Sigmoid colon (tissue), 7 donors: ENCODE results near the gene MID1. TPM values are rescaled to one million over a fixed set of nuclear protein-coding genes. Genes with fewer than 3 reads are reported as not detected.

Experiments
- DNase-seq: peaks from one replicate; pipeline ENCODE4 v3.0.0-alpha.2; 2019
- H3K27ac ChIP-seq, 4 donors: fragments of 200-600 bp; sonication (generic); one replicate each; pipeline ENCODE4 v1.5.1; 2016 to 2019; ENCODE audit warnings: mild to moderate bottlenecking in 1 of 4
- H3K27me3 ChIP-seq, 3 donors: fragments of 200-600 bp; sonication (generic); one replicate each; pipeline ENCODE4 v1.5.1; 2019; ENCODE audit warnings: mild to moderate bottlenecking in 1 of 3
- H3K36me3 ChIP-seq, 4 donors: fragments of 200-600 bp; sonication (generic); one replicate each; pipeline ENCODE4 v1.5.1; 2016 to 2019
- H3K4me1 ChIP-seq, 4 donors: fragments of 200-600 bp; sonication (generic); one replicate each; pipeline ENCODE4 v1.5.1; 2017 to 2019
- H3K4me3 ChIP-seq, 4 donors: fragments of 200-600 bp; sonication (generic); one replicate each; pipeline ENCODE4 v1.5.1; 2017 to 2019; ENCODE audit warnings: mild to moderate bottlenecking in 2 of 4, moderate library complexity in 1 of 4
- H3K9me3 ChIP-seq, 4 donors: fragments of 200-600 bp in 3 of 4; sonication (generic) in 3 of 4; one replicate each; pipeline versions ENCODE4 v1.5.1 to v1.6.1; 2013 to 2019
- CTCF ChIP-seq, 4 experiments: fragments of 450-650 bp in 3 of 4; fragments of 200-600 bp in 1 of 4; IDR thresholded peaks; one replicate each; pipeline ENCODE4 v1.5.1; 2016 to 2019; ENCODE audit warnings: antibody characterized with exemption in 4 of 4, mild to moderate bottlenecking in 3 of 4, moderate library complexity in 2 of 4
- EP300 ChIP-seq, 4 donors: sonication (generic); formaldehyde crosslinking; IDR thresholded peaks; one replicate each; pipeline ENCODE4 v1.6.1; 2017; ENCODE audit warnings: antibody characterized with exemption in 4 of 4
- POLR2A ChIP-seq, 2 donors: fragments of 450-650 bp; IDR thresholded peaks; one replicate each; pipeline ENCODE4 v1.6.1; 2016; ENCODE audit warnings: antibody characterized with exemption in 2 of 2, mild to moderate bottlenecking in 2 of 2, moderate library complexity in 2 of 2
- POLR2AphosphoS5 ChIP-seq, 4 donors: sonication (generic); formaldehyde crosslinking; IDR thresholded peaks; one replicate each; pipeline ENCODE4 v1.6.1; 2017; ENCODE audit warnings: antibody characterized with exemption in 4 of 4
- WGBS, 2 donors: extraction: QIAGEN DNeasy Blood & Tissue Kit; methylation state at CpG; one replicate each; pipeline ENCODE4 v1.1.7; 2013; 5-methylcytosine and 5-hydroxymethylcytosine counted together
- intact Hi-C: fragments of 100-400 bp; cut with DNase I; formaldehyde crosslinking; loops from one replicate; pipeline ENCODE4 v1.15.1; 2023
- polyA plus RNA-seq, 3 donors: library from polyadenylated mRNA; stranded (reverse); fragments of 200-250 nt; gene quantifications; one replicate each; pipeline ENCODE4 v1.2.3, GENCODE V29; 2013
- total RNA-seq, 4 donors: library from RNA; depleted of rRNA; stranded (reverse); fragments of >200 nt; gene quantifications; one replicate each; pipeline ENCODE4 v1.1.0, GENCODE V29; 2016
- donor health status: healthy with polysubstance abuse.
- donor health status: Bipolar disorder and iron deficiency.
- donor health status: healthy.

Gene MID1
- total and polyA plus RNA-seq, 7 donors: 3.2 to 77.5 (median 34.6) TPM

DNA sequence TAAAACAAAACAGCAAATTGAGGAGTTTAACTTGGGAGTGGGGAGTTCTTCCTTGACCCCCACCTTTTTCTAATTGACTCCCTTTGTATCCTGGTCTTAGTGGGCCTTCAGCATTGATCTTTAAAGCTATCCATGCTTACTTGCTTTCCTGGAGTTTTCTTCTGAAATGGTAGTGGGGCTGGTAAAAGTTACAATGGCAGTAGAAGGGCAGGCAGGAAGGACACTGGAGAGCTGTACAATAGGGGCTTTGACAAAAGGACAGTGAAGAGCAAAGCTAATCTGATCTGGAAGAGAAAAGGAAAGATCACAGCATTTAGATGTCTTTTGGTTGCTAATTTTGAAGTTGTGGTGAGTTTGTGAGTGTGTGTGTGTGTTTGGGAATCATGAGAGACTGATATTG is 111.5 kb downstream of the MID1 start:
- Histone ChIP-seq H3K4me1 (peaks cover 0 to 39% (median 16%) of the 10 kb centered on the region in 4 donors), H3K27me3 (no peaks in the 10 kb centered on the region), H3K27ac (peak overlapping the region in 1 of 4 donors; percentile 47), H3K9me3 (no peaks in the 10 kb centered on the region), H3K36me3 (no peaks in the 10 kb centered on the region), H3K4me3 (no peak overlapping the region)
- no peak for TF ChIP-seq EP300 (IDR thresholded peaks at IDR 0.05)
- DNase-seq: no peak
- intact Hi-C loops: loop anchor here (10.0 kb wide), 1 partner anchor 106 kb away; no protein-coding TSS in a partner anchor

GRCh38 chrX:10507876-10508275 is 112.5 kb downstream of the MID1 start:
- Histone ChIP-seq H3K4me3 (no peak overlapping the region), H3K9me3 (no peaks in the 10 kb centered on the region), H3K27ac (peak overlapping the region in 2 of 4 donors; percentile 33 to 47), H3K4me1 (peaks cover 0 to 47% (median 16%) of the 10 kb centered on the region in 4 donors), H3K36me3 (no peaks in the 10 kb centered on the region), H3K27me3 (no peaks in the 10 kb centered on the region)
- 87 to 89% methylated on average over 2 of the region's 2 CpGs for WGBS, 2 donors
- TF ChIP-seq CTCF (IDR thresholded peaks at IDR 0.05) (no peak), POLR2A (IDR thresholded peaks at IDR 0.05) (no peak), POLR2AphosphoS5 (IDR thresholded peaks at IDR 0.05) (no peak)
- intact Hi-C loops: loop anchor here (10.0 kb wide), 1 partner anchor 107 kb away; no protein-coding TSS in a partner anchor
- no peak for DNase-seq

GRCh38 chrX:10507181-10507580 is 113.2 kb downstream of the MID1 start:
- intact Hi-C loops: loop anchor here (10.0 kb wide), 1 partner anchor 108 kb away; no protein-coding TSS in a partner anchor
- Histone ChIP-seq H3K27me3 (no peaks in the 10 kb centered on the region), H3K4me1 (peaks cover 0 to 48% (median 19%) of the 10 kb centered on the region in 4 donors), H3K36me3 (no peaks in the 10 kb centered on the region), H3K27ac (peak overlapping the region in 2 of 4 donors; percentile 33 to 47), H3K4me3 (no peak overlapping the region), H3K9me3 (no peaks in the 10 kb centered on the region)
- no peak for TF ChIP-seq POLR2A (IDR thresholded peaks at IDR 0.05)
- TF ChIP-seq EP300 (IDR thresholded peaks at IDR 0.05): no peak
- no peak for TF ChIP-seq POLR2AphosphoS5 (IDR thresholded peaks at IDR 0.05)
- TF ChIP-seq CTCF (IDR thresholded peaks at IDR 0.05): no peak
- 12 to 49% methylated on average over 3 of the region's 3 CpGs for WGBS, 2 donors
- no peak for DNase-seq

DNA sequence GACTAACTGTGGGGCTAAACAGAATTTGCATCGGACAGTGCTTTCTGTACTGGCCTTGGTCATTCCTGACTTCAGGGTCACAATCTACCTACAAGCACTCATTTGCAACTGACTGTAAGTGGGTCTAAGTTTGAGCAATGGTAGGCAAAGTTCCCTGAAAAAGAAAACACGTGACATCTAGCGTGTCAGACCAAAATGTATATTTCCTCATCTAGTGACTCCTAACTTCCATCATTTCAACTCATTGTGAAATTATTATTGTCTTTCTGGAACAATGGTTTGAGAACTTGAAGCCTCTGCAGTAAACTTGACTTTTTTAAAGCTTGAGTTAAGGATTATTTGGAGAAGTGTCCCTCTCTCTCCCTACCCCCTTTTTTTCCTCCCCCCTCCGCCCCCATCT is 113.6 kb downstream of the MID1 start:
- DNase-seq: no peak
- 84 to 92% methylated on average over 4 of the region's 4 CpGs for whole genome bisulfite sequencing, 2 donors
- Histone ChIP-seq H3K27ac (peak overlapping the region in 2 of 4 donors; percentile 33 to 47), H3K9me3 (no peaks in the 10 kb centered on the region), H3K4me3 (no peak overlapping the region), H3K4me1 (peaks cover 0 to 51% (median 19%) of the 10 kb centered on the region in 4 donors), H3K27me3 (no peaks in the 10 kb centered on the region), H3K36me3 (no peaks in the 10 kb centered on the region)
- TF ChIP-seq POLR2AphosphoS5 (IDR thresholded peaks at IDR 0.05) (no peak), POLR2A (IDR thresholded peaks at IDR 0.05) (no peak), EP300 (IDR thresholded peaks at IDR 0.05) (no peak), CTCF (IDR thresholded peaks at IDR 0.05) (no peak)
- intact Hi-C loops: loop anchor here (10.0 kb wide), 1 partner anchor 108 kb away; no protein-coding TSS in a partner anchor

GRCh38 chrX:10505726-10506125 is 114.7 kb downstream of the MID1 start:
- H3K9me3 ChIP-seq: no peaks in the 10 kb centered on the region
- H3K4me1 ChIP-seq: peaks cover 0 to 53% (median 23%) of the 10 kb centered on the region in 4 donors
- intact Hi-C loops: loop anchor here (10.0 kb wide), 1 partner anchor 109 kb away; no protein-coding TSS in a partner anchor
- H3K27ac ChIP-seq: peak overlapping the region in 1 of 4 donors; percentile 47
- no peak for DNase-seq
- no peaks in the 10 kb centered on the region for H3K27me3 ChIP-seq
- TF ChIP-seq POLR2A (IDR thresholded peaks at IDR 0.05) (no peak), EP300 (IDR thresholded peaks at IDR 0.05) (no peak), POLR2AphosphoS5 (IDR thresholded peaks at IDR 0.05) (no peak), CTCF (IDR thresholded peaks at IDR 0.05) (no peak)
- no peaks in the 10 kb centered on the region for H3K36me3 ChIP-seq
- no peak overlapping the region for H3K4me3 ChIP-seq
- 92 to 95% methylated on average over 4 of the region's 4 CpGs for WGBS, 2 donors
